ENCODE measurements around the gene LPP.

DNA sequence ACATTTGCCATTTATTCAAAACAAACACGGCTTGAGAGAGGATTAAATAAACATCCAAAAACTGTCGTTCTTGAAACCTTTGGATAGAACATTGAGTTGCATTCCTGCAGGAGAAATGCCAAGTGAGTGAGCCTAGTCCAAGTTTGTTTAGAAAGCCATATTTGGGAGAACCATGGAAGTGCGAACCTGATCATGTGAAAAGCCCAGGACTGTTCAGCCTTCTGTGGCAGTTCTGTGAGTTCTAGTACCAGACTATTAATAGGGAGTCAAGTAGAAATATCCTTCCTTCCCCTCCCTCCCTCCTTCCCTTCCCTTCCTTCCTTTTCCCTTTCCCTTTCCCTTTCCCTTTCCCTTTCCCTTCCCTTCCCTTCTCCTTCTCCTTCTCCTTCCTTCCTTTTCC is 470.4 kb downstream of the LPP start:
- TF ChIP-seq POLR2A (IDR thresholded peaks at IDR 0.05; ENCODE audit: low read depth, low read length), result no peak
- TF ChIP-seq POLR2AphosphoS5 (IDR thresholded peaks at IDR 0.05; ENCODE audit: low read depth, low read length), result no peak

Measured in GM12891 (cell line).